Activated B cell treated with CpG ODN at 0.5 μM for 24 hours (primary cell): ENCODE data around the gene TPPP3. TPM values are rescaled to one million over a fixed set of nuclear protein-coding genes. Genes with fewer than 3 reads are reported as not detected.
A peak's percentile ranks its signal among the peaks of the same experiment; 100 is the strongest.
"Not testable (repeated sequence)": the region's sequence is repeated elsewhere in the genome, so short reads cannot be mapped to it uniquely, and the experiment has no call there.

Experiments used
- ATAC-seq: fragments of 200-7000 bp; cut with Tn5 transposase; one replicate; pipeline ENCODE4 v1.10.0; 2021; ENCODE audit warnings: low read depth, mild to moderate bottlenecking, moderate library complexity
- CTCF ChIA-PET: fragments of 350-600 bp; sonication (Branson Sonifier 250); formaldehyde crosslinking; loops from one replicate; lab custom pipeline; 2021; ENCODE audit warnings: antibody characterized with exemption; lab: Charles Lee
- POLR2A ChIA-PET: fragments of 350-600 bp; sonication (Branson Sonifier 250); formaldehyde crosslinking; loops from one replicate; lab custom pipeline; 2021; ENCODE audit warnings: antibody characterized with exemption; lab: Charles Lee
- DNase-seq: peaks from one replicate; pipeline ENCODE4 v3.0.0; 2022
- H3K27ac Mint-ChIP-seq: one replicate; pipeline ENCODE4 v1.8.0; 2020; ENCODE audit warnings: mixed read lengths
- H3K27me3 Mint-ChIP-seq: one replicate; pipeline ENCODE4 v1.8.0; 2021; ENCODE audit warnings: mixed read lengths
- H3K36me3 Mint-ChIP-seq: one replicate; pipeline ENCODE4 v1.8.0; 2021; ENCODE audit warnings: low read depth, mixed read lengths
- H3K4me1 Mint-ChIP-seq: one replicate; pipeline ENCODE4 v1.8.0; 2021; ENCODE audit warnings: mixed read lengths
- H3K4me3 Mint-ChIP-seq: one replicate; pipeline ENCODE4 v1.8.0; 2020; ENCODE audit warnings: mild to moderate bottlenecking, mixed read lengths
- H3K9me3 Mint-ChIP-seq: one replicate; pipeline ENCODE4 v1.8.0; 2020; ENCODE audit warnings: mixed read lengths
- intact Hi-C: fragments of 100-400 bp; cut with micrococcal nuclease; formaldehyde crosslinking; loops from one replicate; pipeline ENCODE4 v1.15.1; 2024
- total RNA-seq: library from RNA; stranded (reverse); gene quantifications from 2 replicates; pipeline ENCODE4 v1.2.3, GENCODE V29; 2022
- TF ChIP-seq, protein P1 (sequence below): fragments of 200-600 bp; IDR thresholded peaks from one replicate; pipeline ENCODE4 v1.8.0; 2022; ENCODE audit warnings: antibody characterized with exemption, mild to moderate bottlenecking

Gene TPPP3
- total RNA-seq, 1 donor from 2014 or later: not detected

- no peak overlapping the region for H3K4me3 Mint-ChIP-seq
- POLR2A ChIA-PET: interaction anchor here (0.5 kb wide), 1 partner anchor 139 kb away, joined by 3 read pairs; no protein-coding TSS in a partner anchor
- CTCF ChIA-PET: no interaction called here
- H3K9me3 Mint-ChIP-seq: no peaks in the 10 kb centered on the region
- ATAC-seq: no peak
- H3K27me3 Mint-ChIP-seq: peaks cover 2% of the 10 kb centered on the region
- TF ChIP-seq, protein P1, sequence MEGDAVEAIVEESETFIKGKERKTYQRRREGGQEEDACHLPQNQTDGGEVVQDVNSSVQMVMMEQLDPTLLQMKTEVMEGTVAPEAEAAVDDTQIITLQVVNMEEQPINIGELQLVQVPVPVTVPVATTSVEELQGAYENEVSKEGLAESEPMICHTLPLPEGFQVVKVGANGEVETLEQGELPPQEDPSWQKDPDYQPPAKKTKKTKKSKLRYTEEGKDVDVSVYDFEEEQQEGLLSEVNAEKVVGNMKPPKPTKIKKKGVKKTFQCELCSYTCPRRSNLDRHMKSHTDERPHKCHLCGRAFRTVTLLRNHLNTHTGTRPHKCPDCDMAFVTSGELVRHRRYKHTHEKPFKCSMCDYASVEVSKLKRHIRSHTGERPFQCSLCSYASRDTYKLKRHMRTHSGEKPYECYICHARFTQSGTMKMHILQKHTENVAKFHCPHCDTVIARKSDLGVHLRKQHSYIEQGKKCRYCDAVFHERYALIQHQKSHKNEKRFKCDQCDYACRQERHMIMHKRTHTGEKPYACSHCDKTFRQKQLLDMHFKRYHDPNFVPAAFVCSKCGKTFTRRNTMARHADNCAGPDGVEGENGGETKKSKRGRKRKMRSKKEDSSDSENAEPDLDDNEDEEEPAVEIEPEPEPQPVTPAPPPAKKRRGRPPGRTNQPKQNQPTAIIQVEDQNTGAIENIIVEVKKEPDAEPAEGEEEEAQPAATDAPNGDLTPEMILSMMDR: no peak
- intact Hi-C loops: no loop called here
- no peak for DNase-seq
- H3K4me1 Mint-ChIP-seq: no peaks in the 10 kb centered on the region
- no peak overlapping the region for H3K27ac Mint-ChIP-seq
- no peaks in the 10 kb centered on the region for H3K36me3 Mint-ChIP-seq
These were observed 35.7 kb downstream of the TPPP3 start for GRCh38 chr16:67357561-67357960.

- Mint-ChIP-seq H3K27me3 (peaks cover 2% of the 10 kb centered on the region), H3K27ac (no peak overlapping the region), H3K36me3 (no peaks in the 10 kb centered on the region), H3K4me1 (no peaks in the 10 kb centered on the region), H3K4me3 (no peak overlapping the region), H3K9me3 (no peaks in the 10 kb centered on the region)
- no peak for ATAC-seq
- DNase-seq: no peak
- TF ChIP-seq, protein P1: no peak
- intact Hi-C loops: no loop called here
- ChIA-PET POLR2A (no interaction called here), CTCF (no interaction called here)
These were observed 36.9 kb downstream of the TPPP3 start for GRCh38 chr16:67356396-67356795.

DNA sequence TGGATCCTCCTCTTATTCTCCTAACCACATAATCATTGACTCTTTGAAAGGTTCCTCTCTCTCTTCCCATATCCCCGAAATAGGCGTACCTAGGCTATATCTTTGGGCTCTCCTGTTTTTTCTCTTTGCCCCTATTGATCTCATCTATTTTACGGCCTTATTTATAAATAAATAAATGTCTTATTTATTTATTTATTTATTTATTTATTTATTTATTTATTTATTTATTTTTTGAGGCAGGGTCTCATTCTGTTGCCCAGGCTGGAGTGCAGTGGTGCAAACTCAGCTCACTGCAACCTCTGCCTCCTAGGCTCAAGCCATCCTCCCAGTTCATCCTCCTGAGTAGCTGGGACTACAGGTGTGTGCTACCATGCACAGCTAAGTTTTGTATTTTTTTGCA lies 40.8 kb downstream of the TPPP3 start:
- H3K36me3 Mint-ChIP-seq, ATAC-seq, H3K4me1 Mint-ChIP-seq, DNase-seq, H3K27me3 Mint-ChIP-seq, H3K27ac Mint-ChIP-seq, H3K4me3 Mint-ChIP-seq, intact Hi-C loops, H3K9me3 Mint-ChIP-seq: not testable (repeated sequence)
- ChIA-PET POLR2A (interaction anchor here (0.6 kb wide), 1 partner anchor 138 kb away, joined by 4 read pairs; no protein-coding TSS in a partner anchor), CTCF (interaction anchor here (1.1 kb wide), 1 partner anchor 41 kb away, joined by 4 read pairs; no protein-coding TSS in a partner anchor)

- TF ChIP-seq, protein P1: no peak
- no peaks in the 10 kb centered on the region for H3K4me1 Mint-ChIP-seq
- intact Hi-C loops: no loop called here
- H3K9me3 Mint-ChIP-seq: no peaks in the 10 kb centered on the region
- ATAC-seq (no peak), DNase-seq (no peak)
- ChIA-PET POLR2A (no interaction called here), CTCF (interaction anchor here (0.6 to 1.6 kb wide), 2 partner anchors 49 to 281 kb away, joined by 4 to 7 read pairs; no protein-coding TSS in a partner anchor)
- no peak overlapping the region for H3K27ac Mint-ChIP-seq
- peaks cover 9% of the 10 kb centered on the region for H3K27me3 Mint-ChIP-seq
- H3K4me3 Mint-ChIP-seq: no peak overlapping the region
- no peaks in the 10 kb centered on the region for H3K36me3 Mint-ChIP-seq
These were observed 43.0 kb downstream of the TPPP3 start for GRCh38 chr16:67350324-67350723.

DNA sequence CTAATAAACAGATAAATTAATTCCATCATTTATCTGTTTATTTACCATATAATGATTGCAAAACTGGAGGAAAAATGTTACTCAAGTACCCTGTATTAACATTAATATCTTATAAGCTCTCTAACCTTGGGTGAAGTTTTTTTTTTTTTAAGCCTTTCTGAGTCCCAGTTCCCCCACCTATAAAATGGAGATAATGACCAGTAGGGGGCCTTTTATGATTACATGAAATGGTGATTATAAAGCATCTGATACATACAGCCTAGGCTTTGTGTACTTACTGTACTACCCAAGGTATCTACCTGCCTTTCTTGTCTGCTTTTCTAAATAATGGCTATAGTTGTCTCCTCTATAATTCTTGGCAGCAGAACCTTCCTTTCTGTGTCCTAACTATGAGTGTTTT lies 44.1 kb downstream of the TPPP3 start:
- ATAC-seq: peak; percentile 45
- Mint-ChIP-seq H3K27ac (no peak overlapping the region), H3K9me3 (no peaks in the 10 kb centered on the region), H3K36me3 (no peaks in the 10 kb centered on the region), H3K4me3 (no peak overlapping the region), H3K4me1 (no peaks in the 10 kb centered on the region), H3K27me3 (peaks cover 9% of the 10 kb centered on the region)
- DNase-seq: no peak
- POLR2A ChIA-PET: no interaction called here
- TF ChIP-seq, protein P1: peak; percentile 52
- intact Hi-C loops: loop anchor here (1.0 to 5.0 kb wide), 3 partner anchors 50 to 116 kb away; partner anchors contain the start of gene ZDHHC1
- CTCF ChIA-PET: no interaction called here
